DND-41 (cell line): Measurements from ENCODE around the gene FLRT2.

Experiments used
- CTCF ChIP-seq: IDR thresholded peaks from 2 replicates; pipeline ENCODE4 v1.5.1; 2012; ENCODE audit warnings: borderline replicate concordance, low read length, moderate library complexity, mild to moderate bottlenecking; ENCODE audit not compliant: poor library complexity, severe bottlenecking; ENCODE audit errors: extremely low read depth
- EZH2 ChIP-seq: IDR thresholded peaks from 3 replicates; pipeline ENCODE4 v1.6.1; 2012; ENCODE audit warnings: borderline replicate concordance, low read depth, mild to moderate bottlenecking, moderate library complexity, low read length, inconsistent platforms; ENCODE audit not compliant: severe bottlenecking

DNA sequence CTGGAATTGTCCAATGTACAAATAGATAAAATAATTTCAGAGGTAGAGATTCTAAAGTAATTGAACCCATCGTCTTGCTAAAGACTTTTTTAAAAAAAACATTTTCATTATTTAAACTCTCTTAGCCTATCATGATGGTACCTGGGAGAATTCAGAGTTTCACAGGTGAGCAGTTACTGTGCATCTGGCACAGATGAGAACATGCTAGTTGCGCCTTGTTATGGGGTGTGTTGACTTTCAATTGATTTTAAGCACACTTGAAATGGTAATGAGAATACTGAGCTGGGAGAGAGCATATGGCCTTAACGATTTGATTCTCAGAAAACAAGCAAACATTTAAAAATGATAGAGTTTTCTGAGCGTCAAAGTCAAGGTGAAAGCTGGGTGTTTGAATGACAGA, 66.6 kb downstream of the FLRT2 start:
- no peak for TF ChIP-seq CTCF
- TF ChIP-seq EZH2: no peak
